Esophagus squamous epithelium (tissue), 5 donors: ENCODE data around the gene CNTNAP2. TPM values are rescaled to one million over a fixed set of nuclear protein-coding genes. Genes with fewer than 3 reads are reported as not detected.

Source experiments
- DNase-seq: peaks from one replicate; lab custom pipeline; 2025; lab: John Stamatoyannopoulos, UW
- H3K27ac ChIP-seq, 4 donors: fragments of 200-600 bp; sonication (generic); one replicate each; pipeline ENCODE4 v1.5.1; 2016 to 2019; ENCODE audit warnings: mild to moderate bottlenecking in 1 of 4
- H3K27me3 ChIP-seq, 4 donors: fragments of 200-600 bp; sonication (generic); 1 replicate in 3 of 4; 2 replicates in 1 of 4; pipeline versions ENCODE4 v1.5.1 to v1.6.0; 2017 to 2021; ENCODE audit warnings: antibody characterized with exemption in 1 of 4
- H3K36me3 ChIP-seq, 3 donors: fragments of 200-600 bp; sonication (generic); one replicate each; pipeline ENCODE4 v1.5.1; 2016 to 2019
- H3K4me1 ChIP-seq, 3 donors: fragments of 200-600 bp; sonication (generic); one replicate each; pipeline ENCODE4 v1.5.1; 2017 to 2019
- H3K4me3 ChIP-seq, 4 donors: fragments of 200-600 bp; sonication (generic); 1 replicate in 3 of 4; 2 replicates in 1 of 4; pipeline ENCODE4 v1.5.1; 2016 to 2019; ENCODE audit warnings: mild to moderate bottlenecking in 2 of 4, moderate library complexity in 1 of 4
- H3K9me3 ChIP-seq, 3 donors: fragments of 200-600 bp; sonication (generic); one replicate each; pipeline ENCODE4 v1.5.1; 2016 to 2019
- POLR2A ChIP-seq, 4 donors: fragments of 450-650 bp; IDR thresholded peaks; one replicate each; pipeline ENCODE4 v1.6.1; 2017; ENCODE audit warnings: antibody characterized with exemption in 4 of 4, mild to moderate bottlenecking in 4 of 4, moderate library complexity in 3 of 4
- WGBS, 2 donors: methylation state at CpG; one replicate each; pipeline ENCODE4 v1.1.5; 2018; 5-methylcytosine and 5-hydroxymethylcytosine counted together
- intact Hi-C: fragments of 100-400 bp; cut with DNase I; formaldehyde crosslinking; loops from one replicate; pipeline ENCODE4 v1.15.0; 2022
- total RNA-seq, 4 donors: library from RNA; depleted of rRNA; stranded (reverse); fragments of >200 nt; gene quantifications; one replicate each; pipeline ENCODE4 v1.1.0, GENCODE V29; 2016
- TF ChIP-seq, protein P1 (sequence below), 6 experiments: fragments of 450-650 bp in 4 of 6; fragments of 200-600 bp in 2 of 6; sonication (generic) in 2 of 6; IDR thresholded peaks; one replicate each; pipeline ENCODE4 v1.5.1; 2016 to 2019; ENCODE audit warnings: antibody characterized with exemption in 6 of 6, mild to moderate bottlenecking in 4 of 6, moderate library complexity in 4 of 6
- donor health status: DM: yes; HTN: yes; CAD: no.

CNTNAP2 gene
- total RNA-seq, 4 donors from 2014 or later: 0.95 to 2.3 (median 1.2) TPM

DNA sequence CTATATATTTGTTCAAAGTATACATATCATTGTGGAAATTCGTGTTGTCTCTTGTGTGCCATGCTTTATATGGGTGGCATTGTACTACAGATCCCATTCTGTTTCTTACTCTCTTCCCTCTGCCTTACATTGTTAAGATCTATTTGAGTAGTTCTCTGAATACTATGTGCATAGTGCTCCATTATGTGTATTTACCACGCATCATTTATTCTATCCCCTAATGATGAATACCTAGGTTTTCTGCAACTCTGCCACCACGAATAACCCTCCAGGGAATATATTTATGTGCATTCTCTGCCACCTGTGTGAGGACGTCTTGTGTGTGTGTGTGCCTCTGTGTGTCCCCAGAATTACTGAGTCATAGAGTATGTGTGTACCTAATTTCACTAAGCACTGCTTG lies 2042.7 kb downstream of the CNTNAP2 start:
- Histone ChIP-seq H3K36me3 (no peaks in the 10 kb centered on the region), H3K4me3 (no peak overlapping the region), H3K27ac (no peak overlapping the region), H3K27me3 (no peaks in the 10 kb centered on the region), H3K4me1 (no peaks in the 10 kb centered on the region), H3K9me3 (no peaks in the 10 kb centered on the region)
- no peak for DNase-seq
- 37 to 60% methylated on average over 4 of the region's 4 CpGs for WGBS, 2 donors
- TF ChIP-seq, protein P1, sequence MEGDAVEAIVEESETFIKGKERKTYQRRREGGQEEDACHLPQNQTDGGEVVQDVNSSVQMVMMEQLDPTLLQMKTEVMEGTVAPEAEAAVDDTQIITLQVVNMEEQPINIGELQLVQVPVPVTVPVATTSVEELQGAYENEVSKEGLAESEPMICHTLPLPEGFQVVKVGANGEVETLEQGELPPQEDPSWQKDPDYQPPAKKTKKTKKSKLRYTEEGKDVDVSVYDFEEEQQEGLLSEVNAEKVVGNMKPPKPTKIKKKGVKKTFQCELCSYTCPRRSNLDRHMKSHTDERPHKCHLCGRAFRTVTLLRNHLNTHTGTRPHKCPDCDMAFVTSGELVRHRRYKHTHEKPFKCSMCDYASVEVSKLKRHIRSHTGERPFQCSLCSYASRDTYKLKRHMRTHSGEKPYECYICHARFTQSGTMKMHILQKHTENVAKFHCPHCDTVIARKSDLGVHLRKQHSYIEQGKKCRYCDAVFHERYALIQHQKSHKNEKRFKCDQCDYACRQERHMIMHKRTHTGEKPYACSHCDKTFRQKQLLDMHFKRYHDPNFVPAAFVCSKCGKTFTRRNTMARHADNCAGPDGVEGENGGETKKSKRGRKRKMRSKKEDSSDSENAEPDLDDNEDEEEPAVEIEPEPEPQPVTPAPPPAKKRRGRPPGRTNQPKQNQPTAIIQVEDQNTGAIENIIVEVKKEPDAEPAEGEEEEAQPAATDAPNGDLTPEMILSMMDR (IDR thresholded peaks at IDR 0.05): no peak
- no peak for TF ChIP-seq POLR2A (IDR thresholded peaks at IDR 0.05)
- intact Hi-C loops: no loop called here

DNA sequence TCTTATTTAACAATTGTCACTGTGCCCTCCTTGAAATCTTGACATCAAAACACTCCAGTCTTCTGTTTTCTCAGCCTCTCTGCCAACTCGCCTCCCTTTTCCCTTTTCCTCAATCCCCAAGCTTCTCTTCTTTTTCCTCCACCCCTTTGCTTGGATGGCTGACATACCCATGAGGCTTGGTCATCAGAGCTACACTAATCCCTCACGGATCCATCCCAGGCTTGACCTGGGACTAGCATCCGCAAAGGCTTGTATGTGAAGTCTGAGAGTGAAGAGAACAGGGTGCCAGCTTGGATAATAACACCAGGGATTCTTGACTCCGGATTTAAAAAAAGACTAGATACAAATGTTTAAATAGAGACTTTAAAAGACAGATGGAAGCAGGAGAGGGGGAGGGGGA lies 2045.2 kb downstream of the CNTNAP2 start:
- DNase-seq: no peak
- Histone ChIP-seq H3K27ac (no peak overlapping the region), H3K4me1 (no peaks in the 10 kb centered on the region), H3K4me3 (no peak overlapping the region), H3K36me3 (no peaks in the 10 kb centered on the region), H3K27me3 (no peaks in the 10 kb centered on the region), H3K9me3 (no peaks in the 10 kb centered on the region)
- TF ChIP-seq POLR2A (IDR thresholded peaks at IDR 0.05): no peak
- TF ChIP-seq, protein P1 (IDR thresholded peaks at IDR 0.05): no peak
- intact Hi-C loops: no loop called here
- whole genome bisulfite sequencing, 2 donors: 60 to 65% methylated on average over 4 of the region's 4 CpGs

DNA sequence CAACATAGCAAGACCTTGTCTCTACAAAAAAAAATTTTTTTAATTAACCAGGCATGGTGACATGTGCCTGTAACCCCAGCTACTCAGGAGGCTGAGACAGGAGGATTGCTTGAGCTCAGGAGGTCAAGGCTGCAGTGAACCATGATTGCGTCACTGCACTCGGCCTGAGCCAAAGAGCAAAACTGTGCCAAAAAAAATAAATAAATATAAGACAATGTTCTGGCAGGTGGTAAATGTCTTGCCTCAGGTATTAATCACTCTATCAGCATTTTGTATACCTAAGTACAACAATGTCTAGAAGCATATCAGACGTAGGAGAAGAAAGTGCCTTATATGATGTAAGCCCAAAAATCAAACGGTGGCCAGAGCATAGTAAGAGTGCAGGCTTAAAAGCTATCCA lies 2046.2 kb downstream of the CNTNAP2 start:
- H3K36me3 ChIP-seq: no peaks in the 10 kb centered on the region
- no peaks in the 10 kb centered on the region for H3K4me1 ChIP-seq
- no peaks in the 10 kb centered on the region for H3K27me3 ChIP-seq
- H3K9me3 ChIP-seq: no peaks in the 10 kb centered on the region
- 28 to 38% methylated on average over 4 of the region's 4 CpGs for WGBS, 2 donors
- H3K4me3 ChIP-seq: no peak overlapping the region
- DNase-seq: no peak
- TF ChIP-seq, protein P1 (IDR thresholded peaks at IDR 0.05): no peak
- no peak for TF ChIP-seq POLR2A (IDR thresholded peaks at IDR 0.05)
- no peak overlapping the region for H3K27ac ChIP-seq
- intact Hi-C loops: no loop called here

DNA sequence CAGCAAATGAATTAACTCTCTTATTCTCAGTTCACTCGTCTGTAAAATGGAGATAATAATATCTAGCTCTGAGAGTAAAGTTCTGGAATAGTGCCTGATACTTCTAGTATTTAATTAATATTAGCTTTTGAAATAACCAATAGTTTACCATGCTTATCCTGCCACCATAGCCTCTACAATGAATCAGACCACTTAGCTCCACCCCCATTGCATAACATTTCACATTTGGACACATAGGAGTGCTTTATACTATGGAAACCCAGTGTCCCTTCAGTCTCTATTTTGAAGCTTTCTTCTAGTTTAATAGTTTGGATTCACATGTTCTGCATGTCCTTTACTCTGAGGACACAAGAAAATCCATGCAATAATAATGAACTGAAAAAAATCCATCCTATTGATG lies 2046.6 kb downstream of the CNTNAP2 start:
- TF ChIP-seq, protein P1 (IDR thresholded peaks at IDR 0.05): no peak
- TF ChIP-seq POLR2A (IDR thresholded peaks at IDR 0.05): no peak
- no peaks in the 10 kb centered on the region for H3K36me3 ChIP-seq
- H3K4me3 ChIP-seq: no peak overlapping the region
- no peaks in the 10 kb centered on the region for H3K27me3 ChIP-seq
- DNase-seq: no peak
- H3K4me1 ChIP-seq: no peaks in the 10 kb centered on the region
- no peaks in the 10 kb centered on the region for H3K9me3 ChIP-seq
- intact Hi-C loops: no loop called here
- H3K27ac ChIP-seq: no peak overlapping the region
- WGBS, 2 donors: 18 to 29% methylated on average over 1 of the region's 1 CpG

DNA sequence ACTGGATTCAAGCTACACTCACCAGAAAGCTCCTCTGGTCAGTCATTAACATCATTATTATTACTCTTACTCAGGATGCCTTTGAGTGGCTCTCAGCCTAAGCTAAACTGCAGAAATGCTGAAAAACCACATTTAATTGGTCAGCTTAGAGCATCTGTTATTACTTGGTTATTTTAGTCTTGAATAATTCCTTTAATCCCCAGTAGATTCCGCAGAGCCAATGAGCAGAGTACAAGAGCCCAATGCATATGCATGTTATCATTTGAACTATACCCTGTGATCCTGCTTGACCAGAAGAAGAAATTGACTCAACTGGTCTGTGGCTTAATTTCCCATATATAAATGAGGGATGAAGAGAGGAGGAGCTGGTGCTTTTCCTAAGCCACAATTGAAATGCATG lies 2056.3 kb downstream of the CNTNAP2 start:
- 15 to 42% methylated on average over 1 of the region's 1 CpG for WGBS, 2 donors
- no peaks in the 10 kb centered on the region for H3K4me1 ChIP-seq
- H3K4me3 ChIP-seq: no peak overlapping the region
- H3K27me3 ChIP-seq: no peaks in the 10 kb centered on the region
- TF ChIP-seq, protein P1 (IDR thresholded peaks at IDR 0.05): no peak
- TF ChIP-seq POLR2A (IDR thresholded peaks at IDR 0.05): no peak
- intact Hi-C loops: no loop called here
- H3K27ac ChIP-seq: no peak overlapping the region
- DNase-seq: no peak
- no peaks in the 10 kb centered on the region for H3K36me3 ChIP-seq
- no peaks in the 10 kb centered on the region for H3K9me3 ChIP-seq
